Vagina (tissue), 2 donors: ENCODE results near the gene CD22. TPM values are rescaled to one million over a fixed set of nuclear protein-coding genes. Genes with fewer than 3 reads are reported as not detected.
A peak's percentile ranks its signal among the peaks of the same experiment; 100 is the strongest.

Experiments used
- DNase-seq, 2 donors: peaks; one replicate each; pipeline ENCODE4 v3.0.0-alpha.2; 2017; ENCODE audit errors: extremely low spot score in 2 of 2
- H3K27ac ChIP-seq: fragments of 200-600 bp; sonication (generic); one replicate; pipeline ENCODE4 v1.5.1; 2019
- H3K27me3 ChIP-seq: fragments of 200-600 bp; sonication (generic); one replicate; pipeline ENCODE4 v1.5.1; 2019
- H3K36me3 ChIP-seq, 2 donors: fragments of 200-600 bp; sonication (generic); one replicate each; pipeline ENCODE4 v1.5.1; 2017 to 2019
- H3K4me1 ChIP-seq: fragments of 200-600 bp; sonication (generic); one replicate; pipeline ENCODE4 v1.5.1; 2019
- H3K4me3 ChIP-seq, 2 donors: fragments of 200-600 bp; sonication (generic); 1 replicate in 1 of 2; 2 replicates in 1 of 2; pipeline ENCODE4 v1.5.1; 2016 to 2019
- H3K9me3 ChIP-seq: fragments of 200-600 bp; sonication (generic); one replicate; pipeline ENCODE4 v1.5.1; 2019
- CTCF ChIP-seq, 3 experiments: fragments of 450-650 bp in 2 of 3; fragments of 200-600 bp in 1 of 3; sonication (generic) in 1 of 3; IDR thresholded peaks; one replicate each; pipeline ENCODE4 v1.5.1; 2017 to 2019; ENCODE audit warnings: antibody characterized with exemption in 3 of 3, mild to moderate bottlenecking in 2 of 3, moderate library complexity in 2 of 3
- POLR2A ChIP-seq, 2 donors: fragments of 450-650 bp; IDR thresholded peaks; one replicate each; pipeline ENCODE4 v1.6.1; 2017; ENCODE audit warnings: antibody characterized with exemption in 2 of 2, mild to moderate bottlenecking in 2 of 2, moderate library complexity in 2 of 2
- POLR2AphosphoS5 ChIP-seq, 2 donors: sonication (generic); formaldehyde crosslinking; IDR thresholded peaks; one replicate each; pipeline ENCODE4 v1.9.0; 2017; ENCODE audit warnings: antibody characterized with exemption in 2 of 2, mild to moderate bottlenecking in 2 of 2, low read depth in 1 of 2; ENCODE audit not compliant: insufficient read depth in 1 of 2
- intact Hi-C: fragments of 100-400 bp; cut with DNase I; formaldehyde crosslinking; loops from one replicate; pipeline ENCODE4 v1.15.1; 2023
- total RNA-seq: library from RNA; depleted of rRNA; stranded (reverse); fragments of >200 nt; gene quantifications from one replicate; pipeline ENCODE4 v1.2.3, GENCODE V29; 2016

Gene CD22
- total RNA-seq, 1 donor from 2014 or later = 7.6 TPM

DNA sequence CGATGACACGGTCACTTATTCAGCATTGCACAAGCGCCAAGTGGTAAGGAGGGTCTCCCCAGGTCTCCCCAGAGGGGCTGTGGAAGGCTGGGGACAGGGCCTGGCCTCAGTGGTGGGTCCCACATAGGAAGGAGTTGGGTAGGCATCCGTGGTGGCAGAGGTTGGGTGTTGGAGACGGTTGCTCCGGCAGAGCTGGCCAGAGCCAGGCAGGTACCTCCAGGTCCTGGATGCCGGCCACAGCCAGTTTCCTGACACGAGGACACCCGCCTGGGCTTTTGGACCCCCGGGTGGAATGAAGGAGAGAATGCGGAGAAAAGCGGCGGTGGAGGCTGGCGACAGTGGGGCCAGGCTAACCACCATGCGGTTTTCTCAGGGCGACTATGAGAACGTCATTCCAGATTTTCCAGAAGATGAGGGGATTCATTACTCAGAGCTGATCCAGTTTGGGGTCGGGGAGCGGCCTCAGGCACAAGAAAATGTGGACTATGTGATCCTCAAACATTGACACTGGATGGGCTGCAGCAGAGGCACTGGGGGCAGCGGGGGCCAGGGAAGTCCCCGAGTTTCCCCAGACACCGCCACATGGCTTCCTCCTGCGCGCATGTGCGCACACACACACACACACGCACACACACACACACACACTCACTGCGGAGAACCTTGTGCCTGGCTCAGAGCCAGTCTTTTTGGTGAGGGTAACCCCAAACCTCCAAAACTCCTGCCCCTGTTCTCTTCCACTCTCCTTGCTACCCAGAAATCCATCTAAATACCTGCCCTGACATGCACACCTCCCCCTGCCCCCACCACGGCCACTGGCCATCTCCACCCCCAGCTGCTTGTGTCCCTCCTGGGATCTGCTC lies 17.4 kb downstream of the CD22 start:
- no peak overlapping the region for H3K4me3 ChIP-seq
- H3K27ac ChIP-seq = no peak overlapping the region
- TF ChIP-seq POLR2AphosphoS5 (IDR thresholded peaks at IDR 0.05; ENCODE audit: insufficient read depth in 1 of 2, low read depth in 1 of 2) = no peak
- TF ChIP-seq CTCF (IDR thresholded peaks at IDR 0.05) = no peak
- TF ChIP-seq POLR2A (IDR thresholded peaks at IDR 0.05) = no peak
- H3K9me3 ChIP-seq = no peaks in the 10 kb centered on the region
- DNase-seq = peak; percentile 44 to 77
- intact Hi-C loops = no loop called here
- H3K4me1 ChIP-seq = no peaks in the 10 kb centered on the region
- H3K36me3 ChIP-seq = no peaks in the 10 kb centered on the region
- H3K27me3 ChIP-seq = no peaks in the 10 kb centered on the region

- peak; percentile 19 to 22 for DNase-seq
- Histone ChIP-seq H3K27me3 (no peaks in the 10 kb centered on the region), H3K27ac (no peak within 1 kb of the TSS), H3K4me1 (no peaks in the 10 kb centered on the region), H3K9me3 (no peaks in the 10 kb centered on the region), H3K36me3 (no peaks in the 10 kb centered on the region), H3K4me3 (no peak within 1 kb of the TSS)
- TF ChIP-seq CTCF (IDR thresholded peaks at IDR 0.05) (no peak), POLR2A (IDR thresholded peaks at IDR 0.05) (no peak), POLR2AphosphoS5 (IDR thresholded peaks at IDR 0.05; ENCODE audit: insufficient read depth in 1 of 2, low read depth in 1 of 2) (no peak)
- intact Hi-C loops = no loop called here
Measured at GRCh38 chr19:35347171-35347929, 18.4 kb downstream of the CD22 start, which contains the start of gene FFAR1. TSS of gene FFAR1 (plus strand) at chr19:35347902. CDS start at chr19:35351552, 3,650 bp downstream.

DNA sequence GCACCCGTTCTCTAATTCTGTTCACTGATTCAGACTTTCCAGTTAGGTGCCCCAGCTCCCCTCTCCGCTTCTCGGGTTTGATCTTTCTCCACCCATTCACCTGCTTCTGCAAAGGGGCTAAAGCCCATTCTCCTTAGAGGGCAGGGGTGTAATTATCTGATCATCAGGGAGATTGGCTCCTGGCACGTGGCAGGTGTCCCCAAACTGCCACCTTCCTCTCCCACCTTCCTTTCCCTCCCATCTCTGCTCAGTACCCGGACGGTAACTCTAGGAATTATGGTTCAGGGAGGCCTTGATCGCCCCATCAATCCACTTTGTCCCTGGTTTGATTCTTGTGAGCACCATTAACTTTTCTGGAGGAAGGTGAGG lies 18.9 kb downstream of the CD22 start:
- Histone ChIP-seq H3K27me3 (no peaks in the 10 kb centered on the region), H3K27ac (no peak overlapping the region), H3K4me3 (no peak overlapping the region), H3K4me1 (no peaks in the 10 kb centered on the region), H3K36me3 (no peaks in the 10 kb centered on the region), H3K9me3 (no peaks in the 10 kb centered on the region)
- DNase-seq = peak; percentile 11 to 34
- TF ChIP-seq POLR2AphosphoS5 (IDR thresholded peaks at IDR 0.05; ENCODE audit: insufficient read depth in 1 of 2, low read depth in 1 of 2) = no peak
- TF ChIP-seq CTCF (IDR thresholded peaks at IDR 0.05) = no peak
- TF ChIP-seq POLR2A (IDR thresholded peaks at IDR 0.05) = no peak
- intact Hi-C loops = no loop called here

DNA sequence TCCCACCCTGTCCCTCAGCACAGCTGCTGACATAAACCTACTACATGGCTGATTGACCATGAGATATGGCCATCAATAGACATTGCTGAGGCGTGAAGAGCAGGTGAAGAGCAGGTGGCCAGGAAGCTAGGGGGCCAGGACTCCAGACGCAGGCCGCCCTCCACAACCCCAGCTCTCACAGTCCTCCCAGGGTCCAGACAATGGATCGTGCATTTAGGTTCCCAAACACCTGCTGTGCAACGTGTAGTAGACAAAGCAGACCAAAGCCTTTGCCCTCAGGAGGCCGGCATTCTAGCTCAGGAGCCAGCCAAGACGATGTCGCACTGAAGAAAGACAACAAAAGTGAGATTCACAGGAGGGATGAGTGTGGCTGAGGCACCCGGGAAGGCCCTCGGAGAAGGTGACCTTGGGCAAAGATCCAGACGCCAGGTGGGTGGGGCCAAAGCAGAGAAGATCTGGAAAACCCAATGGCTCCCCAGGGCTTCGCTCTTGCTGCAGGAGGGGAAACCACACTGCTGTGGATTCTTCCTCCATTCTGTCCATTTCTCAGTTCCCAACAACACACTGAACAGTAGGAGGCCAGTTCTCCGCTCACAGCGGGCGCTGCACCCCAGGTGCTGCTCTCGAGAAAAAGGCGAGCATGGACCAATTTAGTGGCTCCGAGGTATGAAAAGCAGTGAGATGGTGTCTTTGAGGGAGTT lies 20.1 kb downstream of the CD22 start:
- DNase-seq = peak; percentile 44 to 90
- intact Hi-C loops = no loop called here
- no peaks in the 10 kb centered on the region for H3K27me3 ChIP-seq

More for the DNA sequence above, 20.1 kb downstream of the CD22 start:
- Histone ChIP-seq H3K27ac (no peak overlapping the region), H3K4me1 (no peaks in the 10 kb centered on the region), H3K36me3 (no peaks in the 10 kb centered on the region), H3K9me3 (no peaks in the 10 kb centered on the region), H3K4me3 (no peak overlapping the region)
- TF ChIP-seq CTCF (IDR thresholded peaks at IDR 0.05) (no peak), POLR2A (IDR thresholded peaks at IDR 0.05) (no peak), POLR2AphosphoS5 (IDR thresholded peaks at IDR 0.05; ENCODE audit: insufficient read depth in 1 of 2, low read depth in 1 of 2) (no peak)
